ENCODE results near the gene USF3. TPM values are rescaled to one million over a fixed set of nuclear protein-coding genes. Genes with fewer than 3 reads are reported as not detected.

Gene USF3
- total and polyA plus RNA-seq, 9 of the 15 experiments (the other 6 are each of a cell fraction or from before 2014, with no cell fraction given): 1.4 to 6.9 (median 3.1) TPM

Small RNAs within 50 kb of the gene (small RNA-seq; reads per million reads assigned to genes)
- not detected for gene RN7SL767P

Other genes starting within 250 kb of the USF3 start
- gene SPICE1, start 181.5 kb downstream of the USF3 start, total RNA-seq (2014; rRNA removed): 3.3 and 5.0 TPM in 2 replicates
- gene SPICE1, start 181.5 kb downstream of the USF3 start, total RNA-seq (2014; rRNA removed; fragmentation: Illumina TruSeq; extraction: Trizol): 11.4 and 13.3 TPM in 2 replicates
- 7.5 and 8.1 TPM in 2 replicates for gene SPICE1, start 181.5 kb downstream of the USF3 start, total RNA-seq (2015; rRNA removed; fragmentation: Illumina TruSeq; extraction: Trizol)
- 8.0 and 10.6 TPM in 2 replicates for gene SPICE1, start 181.5 kb downstream of the USF3 start, total RNA-seq (2021)
- gene SPICE1, start 181.5 kb downstream of the USF3 start, polyA plus RNA-seq (2011; rRNA removed): 6.0 and 6.4 TPM in 2 replicates
- gene SPICE1, start 181.5 kb downstream of the USF3 start, polyA plus RNA-seq (2014; fragmentation: Illumina TruSeq; extraction: Trizol): 4.9 and 5.7 TPM in 2 replicates
- gene SPICE1, start 181.5 kb downstream of the USF3 start, polyA plus RNA-seq (2014; fragmentation: Nextera tagmentation; extraction: Ambion mirVana): 1 to 10 TPM; 2.4 to 3.5 TPM
- 4.3 and 5.8 TPM in 2 replicates for gene SPICE1, start 181.5 kb downstream of the USF3 start, polyA plus RNA-seq (2014; rRNA removed)
- gene SIDT1, start 164.1 kb downstream of the USF3 start, total RNA-seq (2014; rRNA removed): not detected in 2 replicates
- gene SIDT1, start 164.1 kb downstream of the USF3 start, total RNA-seq (2014; rRNA removed; fragmentation: Illumina TruSeq; extraction: Trizol): not detected in 2 replicates
- gene SIDT1, start 164.1 kb downstream of the USF3 start, total RNA-seq (2015; rRNA removed; fragmentation: Illumina TruSeq; extraction: Trizol): not detected in 2 replicates
- gene SIDT1, start 164.1 kb downstream of the USF3 start, total RNA-seq (2021): 0.18 TPM in 1 of 2 replicates, not detected in the other
- not detected in 2 replicates for gene SIDT1, start 164.1 kb downstream of the USF3 start, polyA plus RNA-seq (2011; rRNA removed)
- gene SIDT1, start 164.1 kb downstream of the USF3 start, polyA plus RNA-seq (2014; fragmentation: Illumina TruSeq; extraction: Trizol): not detected in 2 replicates
- gene SIDT1, start 164.1 kb downstream of the USF3 start, polyA plus RNA-seq (2014; fragmentation: Nextera tagmentation; extraction: Ambion mirVana): not detected
- gene SIDT1, start 164.1 kb downstream of the USF3 start, polyA plus RNA-seq (2014; rRNA removed): not detected in 2 replicates
- gene NAA50, start 49.6 kb upstream of the USF3 start, total RNA-seq (2014; rRNA removed): 301 and 342 TPM in 2 replicates
- gene NAA50, start 49.6 kb upstream of the USF3 start, total RNA-seq (2014; rRNA removed; fragmentation: Illumina TruSeq; extraction: Trizol): 112 and 137 TPM in 2 replicates
- 97.2 and 99.8 TPM in 2 replicates for gene NAA50, start 49.6 kb upstream of the USF3 start, total RNA-seq (2015; rRNA removed; fragmentation: Illumina TruSeq; extraction: Trizol)
- gene NAA50, start 49.6 kb upstream of the USF3 start, total RNA-seq (2021): 144 and 147 TPM in 2 replicates
- gene NAA50, start 49.6 kb upstream of the USF3 start, polyA plus RNA-seq (2011; rRNA removed): 60.4 and 81.8 TPM in 2 replicates
- 142 and 144 TPM in 2 replicates for gene NAA50, start 49.6 kb upstream of the USF3 start, polyA plus RNA-seq (2014; fragmentation: Illumina TruSeq; extraction: Trizol)
- 10 to 100 TPM; 40.0 to 58.6 TPM for gene NAA50, start 49.6 kb upstream of the USF3 start, polyA plus RNA-seq (2014; fragmentation: Nextera tagmentation; extraction: Ambion mirVana)
- 112 and 120 TPM in 2 replicates for gene NAA50, start 49.6 kb upstream of the USF3 start, polyA plus RNA-seq (2014; rRNA removed)
- gene ATP6V1A, start 50.4 kb upstream of the USF3 start, total RNA-seq (2014; rRNA removed): 29.7 and 33.3 TPM in 2 replicates
- gene ATP6V1A, start 50.4 kb upstream of the USF3 start, total RNA-seq (2014; rRNA removed; fragmentation: Illumina TruSeq; extraction: Trizol): 54.9 and 59.5 TPM in 2 replicates
- gene ATP6V1A, start 50.4 kb upstream of the USF3 start, total RNA-seq (2015; rRNA removed; fragmentation: Illumina TruSeq; extraction: Trizol): 41.7 and 44.8 TPM in 2 replicates
- 57.1 and 60.7 TPM in 2 replicates for gene ATP6V1A, start 50.4 kb upstream of the USF3 start, total RNA-seq (2021)
- gene ATP6V1A, start 50.4 kb upstream of the USF3 start, polyA plus RNA-seq (2011; rRNA removed): 38.4 and 55.4 TPM in 2 replicates
- 30.6 and 35.3 TPM in 2 replicates for gene ATP6V1A, start 50.4 kb upstream of the USF3 start, polyA plus RNA-seq (2014; fragmentation: Illumina TruSeq; extraction: Trizol)
- 10 to 100 TPM; 29.7 to 39.9 TPM for gene ATP6V1A, start 50.4 kb upstream of the USF3 start, polyA plus RNA-seq (2014; fragmentation: Nextera tagmentation; extraction: Ambion mirVana)
- gene ATP6V1A, start 50.4 kb upstream of the USF3 start, polyA plus RNA-seq (2014; rRNA removed): 23.6 and 28.2 TPM in 2 replicates
- gene GRAMD1C, start 142.1 kb upstream of the USF3 start, total RNA-seq (2014; rRNA removed): not detected in 2 replicates
- not detected in 2 replicates for gene GRAMD1C, start 142.1 kb upstream of the USF3 start, total RNA-seq (2014; rRNA removed; fragmentation: Illumina TruSeq; extraction: Trizol)
- not detected in 2 replicates for gene GRAMD1C, start 142.1 kb upstream of the USF3 start, total RNA-seq (2015; rRNA removed; fragmentation: Illumina TruSeq; extraction: Trizol)
- not detected in 2 replicates for gene GRAMD1C, start 142.1 kb upstream of the USF3 start, total RNA-seq (2021)
- not detected in 2 replicates for gene GRAMD1C, start 142.1 kb upstream of the USF3 start, polyA plus RNA-seq (2011; rRNA removed)
- gene GRAMD1C, start 142.1 kb upstream of the USF3 start, polyA plus RNA-seq (2014; fragmentation: Illumina TruSeq; extraction: Trizol): not detected in 2 replicates
- not detected for gene GRAMD1C, start 142.1 kb upstream of the USF3 start, polyA plus RNA-seq (2014; fragmentation: Nextera tagmentation; extraction: Ambion mirVana)
- 0.07 TPM in 1 of 2 replicates, not detected in the other for gene GRAMD1C, start 142.1 kb upstream of the USF3 start, polyA plus RNA-seq (2014; rRNA removed)